Activated T-helper 1 cell treated with anti-CD3 and anti-CD28 coated beads, Interleukin-2, amount 50 U/mL, for 16 hours (primary cell): ENCODE measurements around the gene GRB2.
"Not testable (repeated sequence)": the region's sequence is repeated elsewhere in the genome, so short reads cannot be mapped to it uniquely, and the experiment has no call there.

Experiments used
- DNase-seq, 2 donors: peaks; one replicate each; pipeline ENCODE4 v3.0.0-alpha.2; 2020; ENCODE audit warnings: low read depth in 1 of 2, low spot score in 1 of 2

The GRB2 gene

GRCh38 chr17:75353176-75353575 lies 52.3 kb downstream of the GRB2 start:
- DNase-seq = no peak

GRCh38 chr17:75352079-75352569 lies 53.4 kb downstream of the GRB2 start:
- no peak for DNase-seq

GRCh38 chr17:75350706-75351105 lies 54.8 kb downstream of the GRB2 start:
- DNase-seq = no peak

GRCh38 chr17:75350029-75350428 lies 55.4 kb downstream of the GRB2 start:
- no peak for DNase-seq

GRCh38 chr17:75349589-75349988 lies 55.9 kb downstream of the GRB2 start:
- DNase-seq = no peak

GRCh38 chr17:75348386-75349012 lies 57.0 kb downstream of the GRB2 start:
- no peak for DNase-seq

GRCh38 chr17:75346906-75347305 lies 58.6 kb downstream of the GRB2 start:
- no peak for DNase-seq

GRCh38 chr17:75346368-75346767 lies 59.1 kb downstream of the GRB2 start:
- not testable (repeated sequence) for DNase-seq

- DNase-seq = peak in 1 of 2 donors; percentile 15
Observed at GRCh38 chr17:75345514-75346167, 59.8 kb downstream of the GRB2 start.

- peak in 1 of 2 donors; percentile 23 for DNase-seq
Observed at GRCh38 chr17:75344666-75345065, 60.8 kb downstream of the GRB2 start.

GRCh38 chr17:75342996-75343395 lies 62.5 kb downstream of the GRB2 start:
- no peak for DNase-seq

- DNase-seq = no peak
Observed at GRCh38 chr17:75341784-75342486, 63.5 kb downstream of the GRB2 start.

- DNase-seq = no peak
Observed at GRCh38 chr17:75340631-75341030, 64.8 kb downstream of the GRB2 start.

- DNase-seq = no peak
Observed at GRCh38 chr17:75339971-75340370, 65.5 kb downstream of the GRB2 start.

- DNase-seq = no peak
Observed at GRCh38 chr17:75338335-75338734, 67.1 kb downstream of the GRB2 start.

GRCh38 chr17:75335315-75335714 lies 70.2 kb downstream of the GRB2 start:
- no peak for DNase-seq

- DNase-seq = no peak
Observed at GRCh38 chr17:75334723-75335122, 70.8 kb downstream of the GRB2 start.

- no peak for DNase-seq
Observed at GRCh38 chr17:75331671-75332070, 73.8 kb downstream of the GRB2 start.

GRCh38 chr17:75327757-75328156 lies 77.7 kb downstream of the GRB2 start:
- no peak for DNase-seq

- DNase-seq = no peak
Observed at GRCh38 chr17:75326226-75326848, 79.1 kb downstream of the GRB2 start.

- no peak for DNase-seq
Observed at GRCh38 chr17:75325827-75326225, 79.7 kb downstream of the GRB2 start.

GRCh38 chr17:75325348-75325747 lies 80.1 kb downstream of the GRB2 start:
- DNase-seq = no peak
